ENCODE measurements around the gene KRT16.
"Not testable (repeated sequence)": the region's sequence is repeated elsewhere in the genome, so short reads cannot be mapped to it uniquely, and the experiment has no call there.

KRT16 gene

GRCh38 chr17:41612376-41613160 is at the start of gene KRT16:
Gene KRT16, minus strand, starts transcription at chr17:41612767. Its CDS starts 79 bp downstream, at chr17:41612688.
- DNase-seq = not testable (repeated sequence)

- DNase-seq = no peak
Observed at GRCh38 chr17:41660221-41660711, 47.7 kb upstream of the KRT16 start.

GRCh38 chr17:41659427-41660212 is 47.1 kb upstream of the KRT16 start:
- no peak for DNase-seq

GRCh38 chr17:41658846-41659245 is 46.3 kb upstream of the KRT16 start:
- no peak for DNase-seq

GRCh38 chr17:41657936-41658335 is 45.4 kb upstream of the KRT16 start:
- no peak for DNase-seq

GRCh38 chr17:41657176-41657754 is 44.7 kb upstream of the KRT16 start:
- DNase-seq = no peak

GRCh38 chr17:41656249-41657023 is 43.9 kb upstream of the KRT16 start:
- no peak for DNase-seq

GRCh38 chr17:41655611-41656111 is 43.1 kb upstream of the KRT16 start:
- DNase-seq = no peak

GRCh38 chr17:41654678-41655607 is 42.4 kb upstream of the KRT16 start:
- no peak for DNase-seq

GRCh38 chr17:41653892-41654677 is 41.5 kb upstream of the KRT16 start:
- no peak for DNase-seq

- no peak for DNase-seq
Observed at GRCh38 chr17:41653421-41653820, 40.9 kb upstream of the KRT16 start.

- no peak for DNase-seq
Observed at GRCh38 chr17:41652461-41652970, 39.9 kb upstream of the KRT16 start.

GRCh38 chr17:41651625-41652460 is 39.3 kb upstream of the KRT16 start:
- DNase-seq = no peak

- no peak for DNase-seq
Observed at GRCh38 chr17:41650794-41651624, 38.4 kb upstream of the KRT16 start.

GRCh38 chr17:41649923-41650519 is 37.5 kb upstream of the KRT16 start:
- no peak for DNase-seq

GRCh38 chr17:41648411-41649195 is 36.0 kb upstream of the KRT16 start:
- peak; percentile 80 for DNase-seq

GRCh38 chr17:41647940-41648410 is 35.4 kb upstream of the KRT16 start:
- DNase-seq = peak; percentile 80
